Adrenal gland (tissue), 12 donors: ENCODE data around the gene MSRB3. TPM values are rescaled to one million over a fixed set of nuclear protein-coding genes. Genes with fewer than 3 reads are reported as not detected.
A peak's percentile ranks its signal among the peaks of the same experiment; 100 is the strongest.
"Not testable (repeated sequence)": the region's sequence is repeated elsewhere in the genome, so short reads cannot be mapped to it uniquely, and the experiment has no call there.

Experiments
- DNase-seq, 7 donors: peaks; one replicate each; pipeline ENCODE4 v3.0.0-alpha.2; 2019 to 2020
- H3K27ac ChIP-seq, 5 donors: fragments of 200-600 bp; sonication (generic) in 4 of 5; 1 replicate in 3 of 5; 2 replicates in 2 of 5; pipeline versions ENCODE4 v1.5.1 to v1.8.0; 2016 to 2020; ENCODE audit warnings: mild to moderate bottlenecking in 1 of 5
- H3K27me3 ChIP-seq: fragments of 200-600 bp; 2 replicates; pipeline ENCODE4 v1.8.0; 2021
- H3K36me3 ChIP-seq, 2 donors: fragments of 200-600 bp; replicated peaks in 1 of 2; 1 replicate in 1 of 2; 2 replicates in 1 of 2; pipeline versions ENCODE4 v1.5.1 to v1.8.0; 2018 to 2022
- H3K4me1 ChIP-seq, 2 donors: fragments of 200-600 bp; replicated peaks in 1 of 2; 1 replicate in 1 of 2; 2 replicates in 1 of 2; pipeline versions ENCODE4 v1.5.1 to v1.8.0; 2018 to 2021
- H3K4me3 ChIP-seq, 4 donors: fragments of 200-600 bp; sonication (generic) in 3 of 4; one replicate each; pipeline ENCODE4 v1.5.1; 2016 to 2018
- H3K9me3 ChIP-seq, 3 donors: fragments of 200-600 bp; sonication (generic) in 1 of 3; replicated peaks in 1 of 3; 1 replicate in 2 of 3; 2 replicates in 1 of 3; pipeline versions ENCODE4 v1.5.1 to v1.8.0; 2016 to 2021
- POLR2A ChIP-seq, 2 donors: fragments of 450-650 bp; IDR thresholded peaks; one replicate each; pipeline ENCODE4 v1.6.1; 2017; ENCODE audit warnings: antibody characterized with exemption in 2 of 2, mild to moderate bottlenecking in 2 of 2, moderate library complexity in 1 of 2
- WGBS, 4 donors: extraction: QIAGEN DNeasy Blood & Tissue Kit in 2 of 4; methylation state at CpG; one replicate each; pipeline versions ENCODE4 v1.1.5 to v1.1.7; 2013 to 2017; 5-methylcytosine and 5-hydroxymethylcytosine counted together
- intact Hi-C, 2 donors: fragments of 100-400 bp; cut with DNase I; formaldehyde crosslinking; loops; one replicate each; pipeline versions ENCODE4 v1.14.1 to v1.15.0; 2022 to 2023
- polyA plus RNA-seq, 3 donors: library from polyadenylated mRNA; stranded (reverse); fragments of 200-250 nt in 2 of 3; fragments of 350-450 nt in 1 of 3; fragmentation: Illumina TruSeq in 1 of 3; extraction: RNeasy Lipid Tissue Mini Kit (QIAGEN cat#74804) in 1 of 3; gene quantifications; one replicate each; pipeline ENCODE4 v1.2.3, GENCODE V29; 2013 to 2014
- total RNA-seq, 9 donors: library from RNA; depleted of rRNA in 4 of 9; stranded (reverse); fragments of >200 nt in 4 of 9; fragments of 120-200 nt in 1 of 9; fragmentation: NEBNext Ultra II Directional in 1 of 9; extraction: Animal tissue kit (Norgen Biotek cat#: 25700) in 1 of 9; gene quantifications; one replicate each; pipeline versions ENCODE4 v1.1.0 to v1.2.4, GENCODE V29; 2013 to 2023
- TF ChIP-seq, protein P1 (sequence below), 6 experiments: fragments of 450-650 bp in 4 of 6; fragments of 200-600 bp in 2 of 6; sonication (generic) in 1 of 6; IDR thresholded peaks; 1 replicate in 5 of 6; 2 replicates in 1 of 6; pipeline versions ENCODE4 v1.5.1 to v1.8.0; 2016 to 2021; ENCODE audit warnings: antibody characterized with exemption in 6 of 6, mild to moderate bottlenecking in 2 of 6, moderate library complexity in 1 of 6
- donor health status: healthy with polysubstance abuse.
- donor health status: Bipolar disorder and iron deficiency.
- donor health status: DM: yes; HTN: yes; CAD: no.
- donor health status: DM: no; HTN: no; CAD: no.
- donor health status: DM: no; HTN: no; CAD: no.
- donor health status: DM: yes; HTN: yes; CAD: no.

The MSRB3 gene
- total and polyA plus RNA-seq, 12 donors = 5.5 to 23.8 (median 9.7) TPM

DNA sequence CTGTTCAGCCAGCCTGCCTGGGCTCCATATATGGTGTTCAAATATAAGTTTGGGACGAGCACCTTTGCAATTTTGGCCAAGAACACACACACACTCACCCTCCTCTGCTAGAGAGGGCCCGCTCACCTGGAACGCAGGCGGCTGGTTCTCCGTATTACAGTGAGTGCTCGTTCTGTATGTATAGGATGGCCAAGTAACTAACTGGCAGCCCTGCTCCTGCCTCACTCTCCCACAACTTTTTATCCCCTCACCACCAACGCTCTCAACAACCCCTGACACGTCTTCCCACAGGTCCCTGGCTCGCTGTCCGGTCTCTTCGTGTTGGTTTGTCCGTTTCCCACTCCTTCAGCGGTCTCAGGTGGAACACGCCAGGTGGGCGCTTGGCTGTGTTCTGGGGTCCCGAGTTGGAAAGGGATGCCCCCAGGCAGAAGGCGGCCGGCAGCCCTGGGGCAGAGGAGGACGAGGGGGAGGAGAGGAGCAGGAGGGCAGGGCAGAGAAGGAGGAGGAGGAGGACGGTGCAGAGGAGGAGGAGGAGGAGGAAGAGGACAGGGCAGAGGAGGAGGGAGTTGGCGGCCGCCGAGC is 398 bp upstream of the MSRB3 start:
- intact Hi-C loops = no loop called here
- Histone ChIP-seq H3K9me3 (no peaks in the 10 kb centered on the region), H3K36me3 (no peaks in the 10 kb centered on the region), H3K4me3 (peak overlapping the region in 3 of 4 donors; percentile 53 to 84 (median 82)), H3K27me3 (no peaks in the 10 kb centered on the region), H3K4me1 (peaks cover 10 to 16% of the 10 kb centered on the region in 2 donors), H3K27ac (peak overlapping the region in 1 of 5 donors; percentile 85)
- 20 to 25% (median 21%) methylated on average over 19 to 23 of the region's 23 CpGs for WGBS, 4 donors
- TF ChIP-seq, protein P1, sequence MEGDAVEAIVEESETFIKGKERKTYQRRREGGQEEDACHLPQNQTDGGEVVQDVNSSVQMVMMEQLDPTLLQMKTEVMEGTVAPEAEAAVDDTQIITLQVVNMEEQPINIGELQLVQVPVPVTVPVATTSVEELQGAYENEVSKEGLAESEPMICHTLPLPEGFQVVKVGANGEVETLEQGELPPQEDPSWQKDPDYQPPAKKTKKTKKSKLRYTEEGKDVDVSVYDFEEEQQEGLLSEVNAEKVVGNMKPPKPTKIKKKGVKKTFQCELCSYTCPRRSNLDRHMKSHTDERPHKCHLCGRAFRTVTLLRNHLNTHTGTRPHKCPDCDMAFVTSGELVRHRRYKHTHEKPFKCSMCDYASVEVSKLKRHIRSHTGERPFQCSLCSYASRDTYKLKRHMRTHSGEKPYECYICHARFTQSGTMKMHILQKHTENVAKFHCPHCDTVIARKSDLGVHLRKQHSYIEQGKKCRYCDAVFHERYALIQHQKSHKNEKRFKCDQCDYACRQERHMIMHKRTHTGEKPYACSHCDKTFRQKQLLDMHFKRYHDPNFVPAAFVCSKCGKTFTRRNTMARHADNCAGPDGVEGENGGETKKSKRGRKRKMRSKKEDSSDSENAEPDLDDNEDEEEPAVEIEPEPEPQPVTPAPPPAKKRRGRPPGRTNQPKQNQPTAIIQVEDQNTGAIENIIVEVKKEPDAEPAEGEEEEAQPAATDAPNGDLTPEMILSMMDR (IDR thresholded peaks at IDR 0.05) = no peak
- TF ChIP-seq POLR2A (IDR thresholded peaks at IDR 0.05) = no peak
- DNase-seq = peak in 1 of 7 donors; percentile 13

DNA sequence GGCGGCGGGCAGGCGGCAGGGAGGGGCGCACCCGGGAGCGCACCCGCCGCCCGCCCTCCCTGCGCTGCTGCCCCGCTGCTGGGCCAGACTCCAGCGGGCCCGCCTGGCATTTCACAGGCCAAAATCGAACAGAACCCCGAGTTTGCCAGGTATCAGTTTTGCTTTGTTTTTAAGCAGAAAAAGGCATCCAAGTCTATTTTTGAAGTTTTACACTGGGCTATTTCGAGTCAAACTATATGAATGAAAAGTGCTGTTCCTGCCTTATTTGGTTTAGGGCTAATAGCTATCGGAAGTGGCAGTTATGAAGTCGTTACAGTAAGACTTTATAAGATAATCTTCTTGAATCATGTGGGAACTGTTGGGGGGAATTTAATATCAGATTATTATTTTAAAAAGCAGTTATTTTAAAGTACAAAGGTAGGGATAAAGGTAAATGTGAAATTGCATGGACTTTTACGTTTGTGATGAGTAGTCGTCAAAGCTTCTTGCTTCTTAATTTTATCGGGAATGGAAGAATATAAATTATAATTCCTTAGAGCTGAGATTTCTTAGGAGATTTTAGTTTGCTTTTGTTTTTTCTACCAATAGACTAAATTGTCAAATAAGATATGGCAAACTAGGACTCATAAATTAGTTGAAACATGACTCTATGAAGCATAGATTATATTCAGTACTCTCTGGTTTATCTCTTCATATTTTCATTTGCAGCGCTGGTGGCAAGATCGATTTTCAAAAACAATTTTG is 1.1 kb downstream of the MSRB3 start:
- DNase-seq = peak in 1 of 7 donors; percentile 11
- WGBS, 4 donors = 11 to 23% (median 13%) methylated on average over 13 to 23 of the region's 23 CpGs
- Histone ChIP-seq H3K9me3 (no peaks in the 10 kb centered on the region), H3K27ac (peak overlapping the region in 3 of 5 donors; percentile 16 to 85 (median 71)), H3K27me3 (no peaks in the 10 kb centered on the region), H3K4me3 (peak overlapping the region in 3 of 4 donors; percentile 53 to 84 (median 82)), H3K4me1 (peaks cover 10 to 16% of the 10 kb centered on the region in 2 donors), H3K36me3 (no peaks in the 10 kb centered on the region)
- intact Hi-C loops = no loop called here
- TF ChIP-seq, protein P1 (IDR thresholded peaks at IDR 0.05) = no peak
- no peak for TF ChIP-seq POLR2A (IDR thresholded peaks at IDR 0.05)

DNA sequence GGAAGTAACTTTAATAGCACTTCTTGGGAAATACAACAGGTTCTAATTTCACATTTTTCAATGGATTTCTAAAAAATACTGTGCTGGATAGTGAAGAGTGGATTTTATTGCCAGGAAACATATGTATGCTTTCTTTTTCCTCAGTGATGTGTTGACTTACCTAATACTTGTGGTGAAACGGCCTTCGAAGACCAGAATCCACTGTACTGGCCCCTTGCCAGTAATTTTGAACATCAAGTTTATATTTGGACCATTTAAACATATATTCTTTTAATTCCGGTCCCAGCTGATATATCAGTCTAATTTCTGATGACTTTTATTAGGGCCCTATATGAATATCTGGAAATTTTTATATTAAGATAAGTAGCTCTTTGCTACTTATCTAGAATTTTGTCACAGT is 1.8 kb downstream of the MSRB3 start:
- DNase-seq = no peak
- peaks cover 10 to 16% of the 10 kb centered on the region in 2 donors for H3K4me1 ChIP-seq
- WGBS, 4 donors = 63 to 80% (median 64%) methylated on average over 3 of the region's 3 CpGs
- no peak overlapping the region for H3K27ac ChIP-seq
- H3K27me3 ChIP-seq = no peaks in the 10 kb centered on the region
- no peaks in the 10 kb centered on the region for H3K9me3 ChIP-seq
- intact Hi-C loops = no loop called here
- H3K36me3 ChIP-seq = no peaks in the 10 kb centered on the region
- TF ChIP-seq, protein P1 (IDR thresholded peaks at IDR 0.05) = no peak
- no peak for TF ChIP-seq POLR2A (IDR thresholded peaks at IDR 0.05)
- no peak overlapping the region for H3K4me3 ChIP-seq

DNA sequence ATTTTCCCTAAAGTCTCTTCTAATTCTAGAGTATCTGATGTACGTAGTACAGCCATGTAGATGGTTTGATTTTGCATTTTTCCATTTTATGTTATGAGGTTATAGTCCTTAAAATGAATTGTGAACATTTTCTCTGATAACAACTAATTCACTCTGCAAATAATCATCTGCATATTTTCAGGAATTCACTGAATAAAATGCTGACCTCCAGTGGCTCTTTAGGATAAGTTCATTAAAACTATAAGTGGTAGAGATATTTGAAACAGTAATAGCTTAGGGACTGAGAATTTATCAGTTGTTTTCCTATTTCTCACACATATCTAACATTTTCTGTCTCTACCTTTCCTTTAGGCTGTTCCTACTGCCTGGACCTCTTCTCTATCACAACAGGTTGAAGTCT is 4.4 kb downstream of the MSRB3 start:
- no peak for TF ChIP-seq POLR2A (IDR thresholded peaks at IDR 0.05)
- TF ChIP-seq, protein P1 (IDR thresholded peaks at IDR 0.05) = no peak
- Histone ChIP-seq H3K27me3 (no peaks in the 10 kb centered on the region), H3K36me3 (no peaks in the 10 kb centered on the region), H3K4me1 (peaks cover 10 to 16% of the 10 kb centered on the region in 2 donors), H3K4me3 (no peak overlapping the region), H3K9me3 (no peaks in the 10 kb centered on the region), H3K27ac (no peak overlapping the region)
- 77 to 94% (median 88%) methylated on average over 1 of the region's 1 CpG for WGBS, 4 donors
- DNase-seq = no peak
- intact Hi-C loops = no loop called here

DNA sequence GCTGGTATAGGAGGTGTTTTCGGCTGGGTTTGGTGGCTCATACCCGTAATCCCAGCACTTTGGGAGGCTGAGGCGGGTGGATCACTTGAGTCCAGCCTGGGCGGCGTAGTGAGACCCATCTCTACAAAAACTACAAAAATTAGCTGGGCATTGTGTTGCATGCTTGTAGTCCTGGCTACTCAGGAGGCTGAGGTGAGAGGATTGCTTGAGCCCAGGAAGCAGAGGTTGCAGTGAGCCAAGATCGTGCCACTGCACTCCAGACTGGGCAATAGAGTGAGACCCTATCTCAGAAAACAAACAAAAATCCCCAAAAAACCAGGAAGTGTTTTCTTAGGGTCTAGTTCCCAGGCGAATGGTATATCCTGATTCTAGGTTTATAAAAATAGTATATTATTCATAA is 7.0 kb downstream of the MSRB3 start:
- intact Hi-C loops, H3K27me3 ChIP-seq, H3K9me3 ChIP-seq, DNase-seq, H3K36me3 ChIP-seq, H3K4me3 ChIP-seq, H3K4me1 ChIP-seq, H3K27ac ChIP-seq: not testable (repeated sequence)
- 87 to 93% (median 90%) methylated on average over 7 of the region's 7 CpGs for WGBS, 4 donors
